ENCODE data around the gene TRAPPC6A. TPM values are rescaled to one million over a fixed set of nuclear protein-coding genes. Genes with fewer than 3 reads are reported as not detected.

Gene TRAPPC6A
- total and polyA plus RNA-seq, 2 of the 13 experiments (the other 11 are each of a cell fraction or from before 2014, with no cell fraction given): 6.5 to 21.0 TPM

GRCh38 chr19:45222724-45223123 lies 44.7 kb upstream of the TRAPPC6A start:
- H3K4me1 ChIP-seq (ENCODE audit: insufficient read depth, low read length): no peaks in the 10 kb centered on the region
- peaks cover 12 to 43% of the 10 kb centered on the region in 2 experiments for H3K27me3 ChIP-seq (ENCODE audit: control insufficient read depth in 1 of 2, insufficient read depth in 2 of 2, low read length in 2 of 2)
- no TSS peak for BruUV-seq (replicated peaks)
- H3K9me3 ChIP-seq (ENCODE audit: low read length): no peaks in the 10 kb centered on the region
- CTCF ChIA-PET (ENCODE audit: low intra/inter-chr PET ratio, low total read pairs): no interaction called here
- H4K20me1 ChIP-seq (ENCODE audit: insufficient read depth, low read length): no peaks in the 10 kb centered on the region
- no peaks in the 10 kb centered on the region for H3K79me2 ChIP-seq (ENCODE audit: insufficient read depth, low read length)
- no peak for ATAC-seq
- no peak overlapping the region for H3K27ac ChIP-seq (ENCODE audit: extremely low read length, insufficient read depth, low read length)
- FAIRE-seq: no peak
- WGBS (ENCODE audit: low lambda C conversion rate): 49% methylated on average over 6 of the region's 6 CpGs
- DNase-seq (ENCODE audit: low spot score): no peak
- H2AFZ ChIP-seq (ENCODE audit: low read length): no peak overlapping the region
- intact Hi-C loops (cut with micrococcal nuclease; ENCODE audit: unreplicated experiment): no loop called here
- no peak overlapping the region for H3K4me2 ChIP-seq (ENCODE audit: low read depth, low read length)
- no peak overlapping the region for H3K4me3 ChIP-seq (replicated peaks in 1 of 3; ENCODE audit: insufficient read depth in 1 of 3, low read depth in 2 of 3, low read length in 3 of 3)
- in situ Hi-C loops (cut with HindIII; ENCODE audit: extremely low pct_ligation_motif_present, low pct_unique_long_range_greater_than_20kb): no loop called here
- no peaks in the 10 kb centered on the region for H3K36me3 ChIP-seq (replicated peaks in 1 of 2; ENCODE audit: control insufficient read depth in 1 of 2, insufficient read depth in 2 of 2, low read length in 2 of 2)
- H3K9ac ChIP-seq (ENCODE audit: insufficient read depth, low read depth, low read length): no peak overlapping the region
- POLR2A ChIA-PET: no interaction called here
- TF ChIP-seq, protein P1, sequence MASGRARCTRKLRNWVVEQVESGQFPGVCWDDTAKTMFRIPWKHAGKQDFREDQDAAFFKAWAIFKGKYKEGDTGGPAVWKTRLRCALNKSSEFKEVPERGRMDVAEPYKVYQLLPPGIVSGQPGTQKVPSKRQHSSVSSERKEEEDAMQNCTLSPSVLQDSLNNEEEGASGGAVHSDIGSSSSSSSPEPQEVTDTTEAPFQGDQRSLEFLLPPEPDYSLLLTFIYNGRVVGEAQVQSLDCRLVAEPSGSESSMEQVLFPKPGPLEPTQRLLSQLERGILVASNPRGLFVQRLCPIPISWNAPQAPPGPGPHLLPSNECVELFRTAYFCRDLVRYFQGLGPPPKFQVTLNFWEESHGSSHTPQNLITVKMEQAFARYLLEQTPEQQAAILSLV (CRISPR knock-in tag; IDR thresholded peaks at IDR 0.05; ENCODE audit: borderline replicate concordance): no peak
- no peak for TF ChIP-seq ZKSCAN5 (CRISPR knock-in tag; IDR thresholded peaks at IDR 0.05)
- TF ChIP-seq NPAS2 (CRISPR knock-in tag; IDR thresholded peaks at IDR 0.05; ENCODE audit: borderline replicate concordance): no peak
- no peak for TF ChIP-seq POLR2A (IDR thresholded peaks at IDR 0.05; ENCODE audit: insufficient read depth in 1 of 2, low read depth in 2 of 2, low read length in 2 of 2)
- no peak for TF ChIP-seq DNMT3B (CRISPR knock-in tag; conservative IDR thresholded peaks at IDR 0.05)
- TF ChIP-seq CBFB (CRISPR knock-in tag; IDR thresholded peaks at IDR 0.05): no peak
- TF ChIP-seq, protein P2, sequence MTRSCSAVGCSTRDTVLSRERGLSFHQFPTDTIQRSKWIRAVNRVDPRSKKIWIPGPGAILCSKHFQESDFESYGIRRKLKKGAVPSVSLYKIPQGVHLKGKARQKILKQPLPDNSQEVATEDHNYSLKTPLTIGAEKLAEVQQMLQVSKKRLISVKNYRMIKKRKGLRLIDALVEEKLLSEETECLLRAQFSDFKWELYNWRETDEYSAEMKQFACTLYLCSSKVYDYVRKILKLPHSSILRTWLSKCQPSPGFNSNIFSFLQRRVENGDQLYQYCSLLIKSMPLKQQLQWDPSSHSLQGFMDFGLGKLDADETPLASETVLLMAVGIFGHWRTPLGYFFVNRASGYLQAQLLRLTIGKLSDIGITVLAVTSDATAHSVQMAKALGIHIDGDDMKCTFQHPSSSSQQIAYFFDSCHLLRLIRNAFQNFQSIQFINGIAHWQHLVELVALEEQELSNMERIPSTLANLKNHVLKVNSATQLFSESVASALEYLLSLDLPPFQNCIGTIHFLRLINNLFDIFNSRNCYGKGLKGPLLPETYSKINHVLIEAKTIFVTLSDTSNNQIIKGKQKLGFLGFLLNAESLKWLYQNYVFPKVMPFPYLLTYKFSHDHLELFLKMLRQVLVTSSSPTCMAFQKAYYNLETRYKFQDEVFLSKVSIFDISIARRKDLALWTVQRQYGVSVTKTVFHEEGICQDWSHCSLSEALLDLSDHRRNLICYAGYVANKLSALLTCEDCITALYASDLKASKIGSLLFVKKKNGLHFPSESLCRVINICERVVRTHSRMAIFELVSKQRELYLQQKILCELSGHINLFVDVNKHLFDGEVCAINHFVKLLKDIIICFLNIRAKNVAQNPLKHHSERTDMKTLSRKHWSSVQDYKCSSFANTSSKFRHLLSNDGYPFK (CRISPR knock-in tag; IDR thresholded peaks at IDR 0.05; ENCODE audit: borderline replicate concordance): no peak
- no peak for TF ChIP-seq GABPA (IDR thresholded peaks at IDR 0.05; ENCODE audit: low read depth, low read length)
- TF ChIP-seq GABPA (CRISPR knock-in tag; IDR thresholded peaks at IDR 0.05; ENCODE audit: low read depth): no peak
- TF ChIP-seq GPBP1L1 (CRISPR knock-in tag; IDR thresholded peaks at IDR 0.05): no peak
- TF ChIP-seq ZHX2 (IDR thresholded peaks at IDR 0.05; ENCODE audit: low read depth): no peak
- TF ChIP-seq ZHX2 (CRISPR knock-in tag; IDR thresholded peaks at IDR 0.05; ENCODE audit: borderline replicate concordance): no peak
- no peak for TF ChIP-seq MTF2 (CRISPR knock-in tag; IDR thresholded peaks at IDR 0.05; ENCODE audit: borderline replicate concordance)
- TF ChIP-seq, protein P3, sequence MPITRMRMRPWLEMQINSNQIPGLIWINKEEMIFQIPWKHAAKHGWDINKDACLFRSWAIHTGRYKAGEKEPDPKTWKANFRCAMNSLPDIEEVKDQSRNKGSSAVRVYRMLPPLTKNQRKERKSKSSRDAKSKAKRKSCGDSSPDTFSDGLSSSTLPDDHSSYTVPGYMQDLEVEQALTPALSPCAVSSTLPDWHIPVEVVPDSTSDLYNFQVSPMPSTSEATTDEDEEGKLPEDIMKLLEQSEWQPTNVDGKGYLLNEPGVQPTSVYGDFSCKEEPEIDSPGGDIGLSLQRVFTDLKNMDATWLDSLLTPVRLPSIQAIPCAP (CRISPR knock-in tag; IDR thresholded peaks at IDR 0.05; ENCODE audit: low read depth): no peak

Measured in HepG2 (cell line).